ENCODE results near the gene SOST. TPM values are rescaled to one million over a fixed set of nuclear protein-coding genes. Genes with fewer than 3 reads are reported as not detected.

The SOST gene
- total and polyA plus RNA-seq, 2 donors (not counting 1 experiment from before 2014, with no cell fraction given): not detected

GRCh38 chr17:43769859-43770258 lies 11.3 kb upstream of the SOST start:
- Histone ChIP-seq H3K4me3 (replicated peaks in 1 of 4; ENCODE audit: control extremely low read depth in 1 of 4, insufficient read depth in 1 of 4, low read depth in 3 of 4, low read length in 4 of 4) (no peak overlapping the region), H4K20me1 (ENCODE audit: control insufficient read depth, extremely low read depth, insufficient read depth, low read length) (no peaks in the 10 kb centered on the region), H3K79me2 (ENCODE audit: control insufficient read depth, insufficient read depth, low read length) (no peaks in the 10 kb centered on the region), H3K4me1 (ENCODE audit: control insufficient read depth, extremely low read depth, insufficient read depth, low read length) (no peaks in the 10 kb centered on the region), H3K27me3 (ENCODE audit: control insufficient read depth, insufficient read depth, low read length) (no peaks in the 10 kb centered on the region), H2AFZ (ENCODE audit: low read length) (no peak overlapping the region), H3K27ac (ENCODE audit: insufficient read depth, low read length) (no peak overlapping the region), H3K36me3 (ENCODE audit: control insufficient read depth, insufficient read depth, low read length) (peaks cover 21% of the 10 kb centered on the region), H3K4me2 (ENCODE audit: extremely low read depth, insufficient read depth, low read length) (no peak overlapping the region), H3K9ac (ENCODE audit: insufficient read depth, low read length) (no peak overlapping the region), H3K9me3 (ENCODE audit: control insufficient read depth, insufficient read depth, low read depth, low read length) (no peaks in the 10 kb centered on the region)
- TF ChIP-seq CTCF (conservative IDR thresholded peaks at IDR 0.05 in 1 of 2, IDR thresholded peaks at IDR 0.05 in 1 of 2; ENCODE audit: low read depth in 1 of 2, low read length in 2 of 2) (no peak), EZH2 (IDR thresholded peaks at IDR 0.05; ENCODE audit: low read length, missing control alignments) (no peak)
- no peak for DNase-seq (ENCODE audit: low read depth in 2 of 2)

- peaks cover 17% of the 10 kb centered on the region for H3K36me3 ChIP-seq (ENCODE audit: control insufficient read depth, insufficient read depth, low read length)
- no peak for TF ChIP-seq CTCF (conservative IDR thresholded peaks at IDR 0.05 in 1 of 2, IDR thresholded peaks at IDR 0.05 in 1 of 2; ENCODE audit: low read depth in 1 of 2, low read length in 2 of 2)
- TF ChIP-seq EZH2 (IDR thresholded peaks at IDR 0.05; ENCODE audit: low read length, missing control alignments): no peak
These were observed 10.8 kb upstream of the SOST start for GRCh38 chr17:43769426-43769825.

GRCh38 chr17:43768943-43769342 lies 10.4 kb upstream of the SOST start:
- H2AFZ ChIP-seq (ENCODE audit: low read length): no peak overlapping the region
- no peak for TF ChIP-seq CTCF (conservative IDR thresholded peaks at IDR 0.05 in 1 of 2, IDR thresholded peaks at IDR 0.05 in 1 of 2; ENCODE audit: low read depth in 1 of 2, low read length in 2 of 2)
- no peaks in the 10 kb centered on the region for H3K9me3 ChIP-seq (ENCODE audit: control insufficient read depth, insufficient read depth, low read depth, low read length)
- no peak overlapping the region for H3K27ac ChIP-seq (ENCODE audit: insufficient read depth, low read length)
- H3K27me3 ChIP-seq (ENCODE audit: control insufficient read depth, insufficient read depth, low read length): no peaks in the 10 kb centered on the region
- no peak overlapping the region for H3K9ac ChIP-seq (ENCODE audit: insufficient read depth, low read length)
- no peak overlapping the region for H3K4me3 ChIP-seq (replicated peaks in 1 of 4; ENCODE audit: control extremely low read depth in 1 of 4, insufficient read depth in 1 of 4, low read depth in 3 of 4, low read length in 4 of 4)
- H3K79me2 ChIP-seq (ENCODE audit: control insufficient read depth, insufficient read depth, low read length): no peaks in the 10 kb centered on the region
- no peaks in the 10 kb centered on the region for H3K4me1 ChIP-seq (ENCODE audit: control insufficient read depth, extremely low read depth, insufficient read depth, low read length)
- H3K36me3 ChIP-seq (ENCODE audit: control insufficient read depth, insufficient read depth, low read length): peaks cover 13% of the 10 kb centered on the region
- H3K4me2 ChIP-seq (ENCODE audit: extremely low read depth, insufficient read depth, low read length): no peak overlapping the region
- no peaks in the 10 kb centered on the region for H4K20me1 ChIP-seq (ENCODE audit: control insufficient read depth, extremely low read depth, insufficient read depth, low read length)
- DNase-seq (ENCODE audit: low read depth in 2 of 2): no peak

More at GRCh38 chr17:43769426-43769825, 10.8 kb upstream of the SOST start:
- no peak overlapping the region for H3K9ac ChIP-seq (ENCODE audit: insufficient read depth, low read length)
- H4K20me1 ChIP-seq (ENCODE audit: control insufficient read depth, extremely low read depth, insufficient read depth, low read length): no peaks in the 10 kb centered on the region
- no peaks in the 10 kb centered on the region for H3K27me3 ChIP-seq (ENCODE audit: control insufficient read depth, insufficient read depth, low read length)
- no peak overlapping the region for H3K27ac ChIP-seq (ENCODE audit: insufficient read depth, low read length)
- no peaks in the 10 kb centered on the region for H3K4me1 ChIP-seq (ENCODE audit: control insufficient read depth, extremely low read depth, insufficient read depth, low read length)
- H3K9me3 ChIP-seq (ENCODE audit: control insufficient read depth, insufficient read depth, low read depth, low read length): no peaks in the 10 kb centered on the region
- no peak for DNase-seq (ENCODE audit: low read depth in 2 of 2)
- H2AFZ ChIP-seq (ENCODE audit: low read length): no peak overlapping the region
- no peaks in the 10 kb centered on the region for H3K79me2 ChIP-seq (ENCODE audit: control insufficient read depth, insufficient read depth, low read length)
- no peak overlapping the region for H3K4me3 ChIP-seq (replicated peaks in 1 of 4; ENCODE audit: control extremely low read depth in 1 of 4, insufficient read depth in 1 of 4, low read depth in 3 of 4, low read length in 4 of 4)
- no peak overlapping the region for H3K4me2 ChIP-seq (ENCODE audit: extremely low read depth, insufficient read depth, low read length)

Data from fibroblast of lung (primary cell).